ENCODE measurements around the gene LRRC17.

The LRRC17 gene

DNA sequence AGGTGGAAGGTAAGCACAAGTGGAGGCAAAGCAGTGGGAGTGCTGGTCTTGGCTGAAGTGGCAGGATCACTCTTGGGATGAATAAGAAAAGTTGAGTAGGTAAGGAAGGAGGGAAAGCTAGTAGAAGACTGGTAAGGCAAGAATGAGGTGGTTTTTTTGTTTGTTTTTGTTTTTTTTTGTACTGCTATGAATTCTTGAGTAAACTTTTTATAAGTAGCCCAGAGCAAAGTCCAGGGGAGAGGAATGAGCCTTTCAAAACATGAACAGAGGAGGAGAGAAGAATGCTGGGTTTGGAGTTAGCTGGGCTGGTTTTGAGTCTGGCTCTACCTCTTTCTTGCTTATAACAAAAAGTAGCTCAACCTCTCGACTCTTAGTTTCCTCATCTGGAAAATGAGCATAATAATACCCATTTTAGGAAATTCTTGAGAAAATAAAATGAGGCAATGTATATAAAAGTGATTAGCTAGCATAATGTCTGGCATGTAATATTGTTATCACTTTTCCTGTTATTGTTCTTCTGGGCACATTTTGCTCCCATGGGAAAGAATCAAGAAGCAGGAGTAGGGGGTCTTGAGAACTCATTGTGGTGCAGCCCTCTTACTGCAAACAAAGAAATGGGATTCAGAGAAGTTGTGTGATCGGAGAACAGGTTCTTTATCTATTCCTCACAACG lies 24.1 kb upstream of the LRRC17 start:
- no peaks in the 10 kb centered on the region for H3K36me3 ChIP-seq (replicated peaks)
- no peak for TF ChIP-seq CTCF (IDR thresholded peaks at IDR 0.05; ENCODE audit: low read depth, low read length, missing control alignments)
- no peak for DNase-seq
- no peak overlapping the region for H3K27ac ChIP-seq
- in situ Hi-C loops (cut with HindIII; ENCODE audit: low pct_ligation_motif_present, low sequenced_read_pairs): no loop called here
- no peaks in the 10 kb centered on the region for H3K27me3 ChIP-seq (replicated peaks)
- no peak overlapping the region for H3K4me3 ChIP-seq (ENCODE audit: low read depth, low read length)

- peak overlapping the region; percentile 97 for H3K27ac ChIP-seq
- no peaks in the 10 kb centered on the region for H3K27me3 ChIP-seq (replicated peaks)
- DNase-seq: no peak
- no peaks in the 10 kb centered on the region for H3K36me3 ChIP-seq (replicated peaks)
- H3K4me3 ChIP-seq (ENCODE audit: low read depth, low read length): no peak overlapping the region
- in situ Hi-C loops (cut with HindIII; ENCODE audit: low pct_ligation_motif_present, low sequenced_read_pairs): no loop called here
- no peak for TF ChIP-seq CTCF (IDR thresholded peaks at IDR 0.05; ENCODE audit: low read depth, low read length, missing control alignments)
Measured at GRCh38 chr7:102889851-102890250, 22.9 kb upstream of the LRRC17 start.

DNA sequence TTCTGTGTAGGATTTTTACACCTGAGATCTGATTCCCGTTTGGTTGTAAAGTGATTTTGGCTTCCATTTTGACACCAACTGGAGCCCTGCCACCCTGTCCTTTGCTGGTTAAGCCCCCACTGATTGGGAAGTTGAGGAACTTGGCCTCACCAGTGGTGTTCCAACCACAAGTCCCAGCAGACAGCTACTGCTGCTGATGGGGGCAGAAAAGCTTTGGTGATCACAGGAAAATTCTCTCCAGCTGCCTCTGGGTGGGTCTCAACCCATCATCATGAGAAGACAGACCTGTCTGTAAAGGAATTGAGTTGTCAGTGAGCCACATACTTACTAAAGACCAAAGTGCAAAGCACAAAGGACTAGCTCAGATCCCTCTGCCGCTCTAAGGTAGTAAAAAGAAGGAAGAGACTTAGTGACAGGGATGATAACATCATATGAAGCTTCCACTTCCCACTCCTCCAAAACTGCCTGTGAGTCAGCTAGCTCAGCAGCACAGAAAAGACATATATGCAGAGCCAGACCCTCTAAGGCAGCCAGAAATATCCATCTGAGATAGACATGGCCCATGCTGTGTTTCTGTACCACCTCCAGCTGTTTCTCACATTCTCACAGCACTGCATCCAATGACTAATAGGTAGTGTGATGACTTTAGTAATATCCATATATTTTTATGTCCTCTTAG lies 22.4 kb upstream of the LRRC17 start:
- Histone ChIP-seq H3K36me3 (replicated peaks) (no peaks in the 10 kb centered on the region), H3K27ac (peak overlapping the region; percentile 97), H3K27me3 (replicated peaks) (no peaks in the 10 kb centered on the region), H3K4me3 (ENCODE audit: low read depth, low read length) (no peak overlapping the region)
- in situ Hi-C loops (cut with HindIII; ENCODE audit: low pct_ligation_motif_present, low sequenced_read_pairs): no loop called here
- no peak for TF ChIP-seq CTCF (IDR thresholded peaks at IDR 0.05; ENCODE audit: low read depth, low read length, missing control alignments)
- DNase-seq: peak; percentile 96

GRCh38 chr7:102890971-102891692 lies 21.7 kb upstream of the LRRC17 start:
- Histone ChIP-seq H3K4me3 (ENCODE audit: low read depth, low read length) (no peak overlapping the region), H3K36me3 (replicated peaks) (no peaks in the 10 kb centered on the region), H3K27ac (peak overlapping the region; percentile 97), H3K27me3 (replicated peaks) (no peaks in the 10 kb centered on the region)
- no peak for DNase-seq
- in situ Hi-C loops (cut with HindIII; ENCODE audit: low pct_ligation_motif_present, low sequenced_read_pairs): no loop called here
- TF ChIP-seq CTCF (IDR thresholded peaks at IDR 0.05; ENCODE audit: low read depth, low read length, missing control alignments): no peak

DNA sequence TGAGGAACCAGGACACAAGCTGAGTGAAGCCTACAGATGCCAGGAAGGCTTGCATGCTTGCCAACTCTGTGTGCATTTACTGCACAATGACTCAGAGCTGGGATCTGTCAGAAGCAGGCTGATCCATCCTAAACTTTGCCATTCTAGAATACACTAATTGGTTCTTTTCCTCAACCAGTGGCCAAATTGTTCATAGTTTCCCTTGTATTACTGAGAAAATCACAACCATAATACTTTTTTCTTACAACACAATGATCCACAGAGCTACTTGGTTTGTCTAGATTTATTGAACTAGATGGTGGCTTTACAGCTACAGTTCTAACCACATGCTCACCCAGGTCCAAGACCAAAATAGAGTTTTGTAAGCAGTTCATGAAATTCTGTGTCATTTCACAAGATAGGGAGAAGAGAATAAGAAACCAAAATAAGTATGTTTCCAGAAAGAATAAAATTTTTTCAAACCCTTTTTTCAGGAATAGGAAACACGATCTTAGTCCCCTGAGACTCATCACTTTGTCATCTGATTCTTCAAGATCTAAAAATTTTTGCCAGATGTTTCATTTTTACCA lies 21.0 kb upstream of the LRRC17 start:
- Histone ChIP-seq H3K36me3 (replicated peaks) (no peaks in the 10 kb centered on the region), H3K27me3 (replicated peaks) (no peaks in the 10 kb centered on the region), H3K27ac (peak overlapping the region; percentile 97), H3K4me3 (ENCODE audit: low read depth, low read length) (no peak overlapping the region)
- peak; percentile 90 for DNase-seq
- in situ Hi-C loops (cut with HindIII; ENCODE audit: low pct_ligation_motif_present, low sequenced_read_pairs): no loop called here
- TF ChIP-seq CTCF (IDR thresholded peaks at IDR 0.05; ENCODE audit: low read depth, low read length, missing control alignments): no peak

Measured in brain microvascular endothelial cell (primary cell).